K562 (cell line): Measurements from ENCODE around the gene PGGHG. TPM values are rescaled to one million over a fixed set of nuclear protein-coding genes. Genes with fewer than 3 reads are reported as not detected.

Experiments used
- ATF1 ChIP-seq, 2 experiments: fragments of 450-650 bp in 1 of 2; IDR thresholded peaks; 2 replicates each; pipeline ENCODE4 v1.6.1; 2016; ENCODE audit warnings: missing compliant biosample characterization in 1 of 2, missing genetic modification characterization in 1 of 2
- CTBP1 ChIP-seq: fragments of 450-650 bp; IDR thresholded peaks from 2 replicates; pipeline ENCODE4 v1.6.1; 2016; ENCODE audit warnings: borderline replicate concordance
- DNMT1 ChIP-seq: fragments of 450-650 bp; IDR thresholded peaks from 2 replicates; pipeline ENCODE4 v1.6.1; 2016; ENCODE audit warnings: antibody characterized with exemption, mild to moderate bottlenecking
- IRF9 ChIP-seq: fragments of 450-650 bp; IDR thresholded peaks from 2 replicates; pipeline ENCODE4 v1.6.1; 2016; ENCODE audit warnings: missing biosample characterization, missing genetic modification characterization
- MGA ChIP-seq: fragments of 450-650 bp; IDR thresholded peaks from 2 replicates; pipeline ENCODE4 v1.6.1; 2016; ENCODE audit warnings: mild to moderate bottlenecking, moderate library complexity
- RCOR1 ChIP-seq, 2 experiments: IDR thresholded peaks; 2 replicates each; pipeline ENCODE4 v1.6.1; 2012; ENCODE audit warnings: low read depth in 2 of 2, low read length in 2 of 2, borderline replicate concordance in 1 of 2, improper control_type of control experiment in 1 of 2
- SMAD1 ChIP-seq: fragments of 150-350 bp; IDR thresholded peaks from 2 replicates; pipeline ENCODE4 v1.6.1; 2014; ENCODE audit warnings: low read length, low read depth; ENCODE audit not compliant: partially characterized antibody
- TSC22D4 ChIP-seq: fragments of 450-650 bp; IDR thresholded peaks from 2 replicates; pipeline ENCODE4 v1.6.1; 2016; ENCODE audit warnings: missing genetic modification characterization, missing biosample characterization, control low read depth
- ZKSCAN8 ChIP-seq: fragments of 200-800 bp; sonication (Bioruptor generic); IDR thresholded peaks from 2 replicates; pipeline ENCODE4 v1.6.1; 2016; ENCODE audit warnings: missing genetic modification characterization, missing compliant biosample characterization
- ZNF592 ChIP-seq: fragments of 450-650 bp; IDR thresholded peaks from 2 replicates; pipeline ENCODE4 v1.6.1; 2017; ENCODE audit warnings: antibody characterized with exemption, mild to moderate bottlenecking
- polyA plus RNA-seq, 8 experiments: library from polyadenylated mRNA; depleted of rRNA in 4 of 8; stranded (reverse) in 5 of 8; unstranded in 3 of 8; fragments of >200 nt; fragmentation: Nextera tagmentation in 2 of 8; fragmentation: Illumina TruSeq in 1 of 8; extraction: Ambion mirVana in 2 of 8; extraction: Trizol in 1 of 8; gene quantifications; 2 replicates each; pipeline versions ENCODE4 v1.2.1 to v1.2.3, GENCODE V29; 2011 to 2014; ENCODE audit warnings: inconsistent platforms in 1 of 8, missing spikeins in 1 of 8
- total RNA-seq, 7 experiments: library from RNA; depleted of rRNA in 6 of 7; stranded (reverse); fragments of >200 nt in 6 of 7; fragmentation: Illumina TruSeq in 2 of 7; extraction: Trizol in 2 of 7; gene quantifications; 2 replicates each; pipeline versions ENCODE4 v1.2.1 to v1.2.3, GENCODE V29; 2011 to 2021; ENCODE audit warnings: low replicate concordance in 1 of 7

The PGGHG gene
- total and polyA plus RNA-seq, 9 of the 15 experiments (the other 6 are each of a cell fraction or from before 2014, with no cell fraction given), result 0.38 to 85.1 (median 18.1) TPM

GRCh38 chr11:269146-269890 is 19.6 kb upstream of the PGGHG start (continued):
- 0 out of 2 replicates have a peak, but pooled peaks have one; percentile 63 for TF ChIP-seq DNMT1
- no peak for TF ChIP-seq ATF1 (CRISPR knock-in tag; IDR thresholded peaks at IDR 0.05)
- peak; percentile 16; the same call in 1 of the 2 replicates for TF ChIP-seq ATF1 (tag; IDR thresholded peaks at IDR 0.05)
- no peak for TF ChIP-seq SMAD1
- peak; percentile 75 for TF ChIP-seq ZKSCAN8 (CRISPR knock-in tag)
- TF ChIP-seq TSC22D4 (tag), result no peak
- TF ChIP-seq ZNF592, result peak; percentile 14; the same call in 1 of the 2 replicates
- TF ChIP-seq CTBP1, result no peak
- peak; percentile 51 for TF ChIP-seq MGA
- no peak for TF ChIP-seq RCOR1 (IDR thresholded peaks at IDR 0.05; ENCODE audit: borderline replicate concordance in 1 of 2, low read depth in 2 of 2, low read length in 2 of 2)
- peak; percentile 75 for TF ChIP-seq IRF9 (tag)
